Esophagus muscularis mucosa (tissue), 4 donors: ENCODE measurements around the gene ABCA3. TPM values are rescaled to one million over a fixed set of nuclear protein-coding genes. Genes with fewer than 3 reads are reported as not detected.

Source experiments
- DNase-seq: peaks from one replicate; pipeline ENCODE4 v3.0.0-alpha.2; 2017; ENCODE audit errors: extremely low spot score
- H3K27ac ChIP-seq, 4 donors: fragments of 200-600 bp; sonication (generic); replicated peaks in 1 of 4; 1 replicate in 3 of 4; 2 replicates in 1 of 4; pipeline ENCODE4 v1.5.1; 2016 to 2019; ENCODE audit warnings: mild to moderate bottlenecking in 1 of 4
- H3K27me3 ChIP-seq, 4 donors: fragments of 200-600 bp; sonication (generic); one replicate each; pipeline versions ENCODE4 v1.5.1 to v1.6.0; 2016 to 2019
- H3K36me3 ChIP-seq, 4 donors: fragments of 200-600 bp; sonication (generic); one replicate each; pipeline ENCODE4 v1.5.1; 2016 to 2019
- H3K4me1 ChIP-seq, 4 donors: fragments of 200-600 bp; sonication (generic); one replicate each; pipeline ENCODE4 v1.5.1; 2016 to 2019
- H3K4me3 ChIP-seq, 4 donors: fragments of 200-600 bp; sonication (generic); 1 replicate in 2 of 4; 2 replicates in 2 of 4; pipeline ENCODE4 v1.5.1; 2016 to 2019; ENCODE audit warnings: mild to moderate bottlenecking in 4 of 4, moderate library complexity in 1 of 4
- H3K9me3 ChIP-seq, 4 donors: fragments of 200-600 bp; sonication (generic); 1 replicate in 3 of 4; 2 replicates in 1 of 4; pipeline ENCODE4 v1.5.1; 2016 to 2019
- EP300 ChIP-seq: sonication (generic); formaldehyde crosslinking; IDR thresholded peaks from one replicate; pipeline ENCODE4 v1.6.1; 2017; ENCODE audit warnings: antibody characterized with exemption
- POLR2A ChIP-seq: fragments of 450-650 bp; IDR thresholded peaks from one replicate; pipeline ENCODE4 v1.6.1; 2017; ENCODE audit warnings: antibody characterized with exemption, moderate library complexity, mild to moderate bottlenecking, low read depth
- POLR2AphosphoS5 ChIP-seq, 2 donors: sonication (generic); formaldehyde crosslinking; IDR thresholded peaks; one replicate each; pipeline ENCODE4 v1.6.1; 2017; ENCODE audit warnings: antibody characterized with exemption in 2 of 2
- WGBS: methylation state at CpG from one replicate; pipeline ENCODE4 v1.1.5; 2018; 5-methylcytosine and 5-hydroxymethylcytosine counted together
- intact Hi-C: fragments of 100-400 bp; cut with DNase I; formaldehyde crosslinking; loops from one replicate; pipeline ENCODE4 v1.15.1; 2023
- small RNA-seq, 3 donors: library from RNA; depleted of rRNA; stranded (forward); fragments of <200 nt; gene quantifications; one replicate each; pipeline ENCODE3, GENCODE V24; 2016
- total RNA-seq, 4 donors: library from RNA; depleted of rRNA; stranded (reverse); fragments of >200 nt; gene quantifications; one replicate each; pipeline versions ENCODE4 v1.1.0 to v1.2.1, GENCODE V29; 2016
- TF ChIP-seq, protein P1 (sequence below), 3 experiments: fragments of 200-600 bp in 2 of 3; fragments of 450-650 bp in 1 of 3; sonication (generic) in 2 of 3; IDR thresholded peaks; one replicate each; pipeline ENCODE4 v1.5.1; 2017 to 2019; ENCODE audit warnings: antibody characterized with exemption in 3 of 3, mild to moderate bottlenecking in 2 of 3, moderate library complexity in 1 of 3

Gene ABCA3
- total RNA-seq, 4 donors from 2014 or later, result 10.4 to 30.7 (median 18.1) TPM

DNA sequence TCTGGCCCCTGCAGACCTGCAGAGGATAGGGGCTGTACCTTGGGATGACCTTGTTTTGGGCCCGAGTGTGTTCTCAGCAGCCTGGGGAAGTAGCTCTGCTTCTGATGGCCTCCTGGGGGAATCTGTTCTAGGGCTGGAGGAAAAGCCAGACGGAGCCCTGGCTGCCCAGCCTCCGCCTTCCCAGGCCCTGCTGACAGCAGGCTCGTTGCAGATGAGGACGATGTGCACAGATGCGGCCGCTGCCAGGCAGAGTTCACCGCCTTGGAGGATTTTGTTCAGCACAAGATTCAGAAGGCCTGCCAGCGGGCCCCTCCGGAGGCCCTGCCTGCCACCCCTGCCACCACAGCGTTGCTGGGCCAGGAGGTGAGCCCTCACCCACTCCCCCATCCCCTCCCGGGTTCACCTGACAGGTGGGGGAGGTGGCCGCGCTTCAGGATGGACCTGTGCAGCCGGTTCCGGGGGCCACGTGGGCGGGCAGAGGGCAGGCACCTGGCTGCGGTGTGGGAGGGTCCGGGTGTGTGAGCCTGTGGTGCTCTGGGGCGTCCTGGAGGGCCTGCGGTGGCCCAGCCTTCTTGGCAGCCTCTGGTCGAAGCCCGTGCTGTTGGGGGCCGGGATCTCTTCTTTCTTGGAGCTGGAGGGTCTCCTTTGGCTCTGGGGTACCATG, 112.2 kb downstream of the ABCA3 start:
- Histone ChIP-seq H3K4me1 (peaks cover 25 to 37% (median 33%) of the 10 kb centered on the region in 4 donors), H3K4me3 (no peak overlapping the region), H3K27ac (no peak overlapping the region), H3K27me3 (peaks cover 0 to 16% (median 0%) of the 10 kb centered on the region in 4 donors), H3K36me3 (peaks cover 44 to 69% (median 67%) of the 10 kb centered on the region in 4 donors), H3K9me3 (no peaks in the 10 kb centered on the region)
- 89% methylated on average over 12 of the region's 25 CpGs for WGBS
- TF ChIP-seq, protein P1, sequence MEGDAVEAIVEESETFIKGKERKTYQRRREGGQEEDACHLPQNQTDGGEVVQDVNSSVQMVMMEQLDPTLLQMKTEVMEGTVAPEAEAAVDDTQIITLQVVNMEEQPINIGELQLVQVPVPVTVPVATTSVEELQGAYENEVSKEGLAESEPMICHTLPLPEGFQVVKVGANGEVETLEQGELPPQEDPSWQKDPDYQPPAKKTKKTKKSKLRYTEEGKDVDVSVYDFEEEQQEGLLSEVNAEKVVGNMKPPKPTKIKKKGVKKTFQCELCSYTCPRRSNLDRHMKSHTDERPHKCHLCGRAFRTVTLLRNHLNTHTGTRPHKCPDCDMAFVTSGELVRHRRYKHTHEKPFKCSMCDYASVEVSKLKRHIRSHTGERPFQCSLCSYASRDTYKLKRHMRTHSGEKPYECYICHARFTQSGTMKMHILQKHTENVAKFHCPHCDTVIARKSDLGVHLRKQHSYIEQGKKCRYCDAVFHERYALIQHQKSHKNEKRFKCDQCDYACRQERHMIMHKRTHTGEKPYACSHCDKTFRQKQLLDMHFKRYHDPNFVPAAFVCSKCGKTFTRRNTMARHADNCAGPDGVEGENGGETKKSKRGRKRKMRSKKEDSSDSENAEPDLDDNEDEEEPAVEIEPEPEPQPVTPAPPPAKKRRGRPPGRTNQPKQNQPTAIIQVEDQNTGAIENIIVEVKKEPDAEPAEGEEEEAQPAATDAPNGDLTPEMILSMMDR (IDR thresholded peaks at IDR 0.05), result no peak
- TF ChIP-seq POLR2AphosphoS5 (IDR thresholded peaks at IDR 0.05) (no peak), EP300 (no peak)
- intact Hi-C loops, result no loop called here
- DNase-seq, result no peak

DNA sequence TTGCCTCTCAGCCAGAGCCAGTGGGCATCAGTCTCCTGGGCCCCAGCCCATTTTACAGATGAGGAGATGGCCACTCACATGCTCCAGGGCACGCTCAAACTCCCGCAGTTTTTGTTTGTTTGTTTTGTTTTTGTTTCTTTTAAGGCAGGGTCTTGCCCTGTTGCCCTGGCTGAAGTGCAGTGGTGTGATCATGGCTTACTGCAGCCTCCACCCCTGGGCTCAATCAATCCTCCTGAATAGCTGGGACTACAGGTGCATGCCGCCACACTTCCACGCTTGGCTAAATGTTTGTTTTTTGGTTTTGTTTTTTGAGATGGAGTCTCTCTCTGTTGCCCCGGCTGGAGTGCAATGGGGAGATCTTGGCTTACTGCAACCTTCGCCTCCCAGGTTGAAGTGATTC, 113.6 kb downstream of the ABCA3 start:
- H3K36me3 ChIP-seq, result peaks cover 30 to 55% (median 54%) of the 10 kb centered on the region in 4 donors
- intact Hi-C loops, result no loop called here

DNA sequence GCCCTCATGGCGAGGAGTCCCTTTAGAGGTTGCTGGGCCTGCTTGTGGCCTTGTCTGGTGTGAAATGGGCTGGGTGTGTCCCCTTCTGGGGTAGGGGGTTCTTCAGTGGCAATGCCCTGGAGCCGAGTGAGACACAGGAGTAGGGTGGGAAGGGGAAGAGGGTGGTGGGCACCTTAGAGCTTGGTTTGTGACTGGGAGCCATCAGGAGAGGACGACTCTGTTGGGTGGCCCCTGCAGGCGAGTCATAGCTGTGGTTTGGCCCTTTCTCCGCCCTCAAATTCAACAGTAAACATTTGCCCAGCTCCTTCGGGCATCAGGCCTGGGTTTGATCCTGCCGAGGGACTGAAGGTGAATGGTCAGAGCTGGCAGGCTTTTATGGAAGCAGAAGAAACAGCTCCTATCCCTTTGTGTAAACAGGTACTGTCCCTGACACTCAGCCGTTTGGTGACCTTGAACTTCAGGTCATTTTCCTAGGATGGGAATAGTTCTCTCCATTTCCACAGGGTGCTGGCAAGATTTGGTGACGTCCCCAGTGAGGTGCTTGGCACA, 114.2 kb downstream of the ABCA3 start:
- intact Hi-C loops, result no loop called here

More for the DNA sequence above, 113.6 kb downstream of the ABCA3 start:
- H3K9me3 ChIP-seq, result no peaks in the 10 kb centered on the region
- H3K27me3 ChIP-seq, result peaks cover 0 to 8% (median 0%) of the 10 kb centered on the region in 4 donors
- H3K4me1 ChIP-seq, result peaks cover 28 to 41% (median 38%) of the 10 kb centered on the region in 4 donors
- DNase-seq, result no peak
- WGBS, result 90% methylated on average over 6 of the region's 6 CpGs
- no peak overlapping the region for H3K4me3 ChIP-seq
- H3K27ac ChIP-seq, result no peak overlapping the region
- TF ChIP-seq POLR2AphosphoS5 (IDR thresholded peaks at IDR 0.05) (no peak), POLR2A (no peak), EP300 (no peak)
- TF ChIP-seq, protein P1 (IDR thresholded peaks at IDR 0.05), result no peak

More for the DNA sequence above, 114.2 kb downstream of the ABCA3 start:
- TF ChIP-seq EP300, result no peak
- Histone ChIP-seq H3K36me3 (peaks cover 24 to 49% (median 48%) of the 10 kb centered on the region in 4 donors), H3K4me3 (no peak overlapping the region), H3K27me3 (peaks cover 0 to 8% (median 0%) of the 10 kb centered on the region in 4 donors), H3K4me1 (peaks cover 28 to 41% (median 38%) of the 10 kb centered on the region in 4 donors), H3K27ac (no peak overlapping the region), H3K9me3 (no peaks in the 10 kb centered on the region)
- 54% methylated on average over 8 of the region's 9 CpGs for WGBS
- DNase-seq, result no peak

Small RNA genes within 50 kb of the gene (small RNA-seq; reads per million reads assigned to genes)
- gene MIR3677 (0 to 0.08 (median 0) reads per million in 3 donors), gene MIR4717 (0 reads per million in 3 donors)

Other genes with a start within 250 kb of the ABCA3 start
- 100 to 1,000 TPM; 297 to 459 (median 366) TPM for gene PKD1, start 204.8 kb downstream of the ABCA3 start, total RNA-seq
- not detected for gene RAB26, start 192.1 kb downstream of the ABCA3 start, total RNA-seq
- 10 to 100 TPM; 42.6 to 64.5 (median 54.3) TPM for gene TRAF7, start 184.9 kb downstream of the ABCA3 start, total RNA-seq
- gene CASKIN1, start 144.1 kb downstream of the ABCA3 start, total RNA-seq, result under 1 TPM; under 0.01 to 0.32 (median 0.09) TPM
- 10 to 100 TPM; 23.7 to 62.8 (median 36.3) TPM for gene MLST8, start 135.3 kb downstream of the ABCA3 start, total RNA-seq
- 1 to 10 TPM; 1.2 to 6.8 (median 5.7) TPM for gene BRICD5, start 129.9 kb downstream of the ABCA3 start, total RNA-seq
- gene PGP, start 125.9 kb downstream of the ABCA3 start, total RNA-seq, result 10 to 100 TPM in 3 of 4 donors, 1 to 10 TPM in 1; 8.9 to 20.0 (median 13.7) TPM
- 10 to 100 TPM; 19.1 to 39.7 (median 28.5) TPM for gene E4F1, start 117.1 kb downstream of the ABCA3 start, total RNA-seq
- gene DNASE1L2, start 104.3 kb downstream of the ABCA3 start, total RNA-seq, result under 1 TPM; 0.50 to 0.86 (median 0.67) TPM
- 100 to 1,000 TPM in 1 of 4 donors, 10 to 100 TPM in 3; 51.9 to 115 (median 86.6) TPM for gene ECI1, start 89.1 kb downstream of the ABCA3 start, total RNA-seq
- 100 to 1,000 TPM; 114 to 179 (median 151) TPM for gene RNPS1, start 72.6 kb downstream of the ABCA3 start, total RNA-seq
- 1 to 10 TPM in 3 of 4 donors, under 1 TPM in 1; 0.83 to 2.5 (median 1.5) TPM for gene CCNF, start 88.7 kb upstream of the ABCA3 start, total RNA-seq
- 1 to 10 TPM in 1 of 4 donors, not detected in 3; 1.5 TPM for gene TEDC2, start 119.4 kb upstream of the ABCA3 start, total RNA-seq
- gene NTN3, start 130.6 kb upstream of the ABCA3 start, total RNA-seq, result under 1 TPM in 3 of 4 donors, not detected in 1; 0.19 to 0.42 (median 0.29) TPM
- 10 to 100 TPM in 2 of 4 donors, 1 to 10 TPM in 2; 7.0 to 14.1 (median 11.5) TPM for gene TBC1D24, start 134.4 kb upstream of the ABCA3 start, total RNA-seq
- 10 to 100 TPM; 42.8 to 85.0 (median 69.0) TPM for gene ATP6V0C, start 173.2 kb upstream of the ABCA3 start, total RNA-seq
- gene AMDHD2, start 179.6 kb upstream of the ABCA3 start, total RNA-seq, result 10 to 100 TPM; 20.0 to 33.2 (median 26.4) TPM
- not detected for gene CEMP1, start 190.7 kb upstream of the ABCA3 start, total RNA-seq
- 10 to 100 TPM; 28.3 to 45.7 (median 35.0) TPM for gene PDPK1, start 197.3 kb upstream of the ABCA3 start, total RNA-seq